CD4-positive, alpha-beta T cell treated with Interleukin-15 for 4 hours (primary cell): ENCODE results near the gene KCNMA1.

ENCODE experiments used
- DNase-seq: peaks from one replicate; pipeline ENCODE4 v3.0.0-alpha.2; 2020; ENCODE audit warnings: low spot score

KCNMA1 gene

DNA sequence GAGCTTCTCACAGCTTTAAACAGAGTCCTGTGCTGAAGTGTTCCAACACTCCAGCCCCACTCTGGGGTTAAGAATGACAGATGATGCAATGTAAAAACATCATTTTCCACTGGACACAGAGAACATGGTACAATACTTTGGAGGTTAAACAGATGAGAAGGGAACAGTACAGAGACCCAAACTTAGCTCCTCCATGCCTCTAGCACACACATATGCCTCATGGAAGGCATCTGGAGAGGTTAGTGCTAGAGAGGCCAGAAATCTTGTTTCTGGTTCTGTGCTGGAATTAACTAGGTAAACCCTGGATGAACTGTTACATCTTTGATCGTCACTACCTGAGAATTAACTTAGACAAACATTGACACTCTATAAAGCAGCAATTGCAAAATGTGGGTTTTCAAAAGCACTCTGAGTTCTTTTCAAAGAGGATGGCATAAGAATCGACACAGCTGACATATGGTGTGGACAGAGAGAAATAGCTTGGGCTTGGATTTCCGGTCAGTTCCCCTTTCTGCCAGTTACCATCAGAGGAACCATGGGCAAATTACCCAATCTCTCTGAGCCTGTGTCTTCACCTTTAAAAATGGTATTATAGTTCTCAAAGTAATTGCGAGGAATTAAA is 81.9 kb downstream of the KCNMA1 start:
- DNase-seq, result no peak

DNA sequence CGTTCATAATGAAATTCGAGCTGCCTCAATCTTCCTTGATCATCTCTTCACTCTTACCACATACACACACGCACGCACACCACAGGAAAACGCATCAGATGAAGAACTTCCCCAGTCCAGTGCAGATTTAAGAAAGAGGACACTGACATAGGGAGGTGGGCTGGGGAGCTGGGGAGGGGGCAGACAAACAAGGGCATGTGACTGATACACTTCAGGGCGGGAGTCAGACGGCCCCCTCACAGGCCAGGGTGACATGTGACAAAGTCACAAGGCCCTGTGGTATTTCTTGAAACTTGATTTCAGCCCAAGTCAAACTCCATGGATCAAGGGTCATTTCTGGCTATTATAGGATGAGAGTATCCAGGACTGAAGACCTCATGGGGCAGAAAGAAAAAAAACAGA is 82.6 kb downstream of the KCNMA1 start:
- DNase-seq, result no peak

DNA sequence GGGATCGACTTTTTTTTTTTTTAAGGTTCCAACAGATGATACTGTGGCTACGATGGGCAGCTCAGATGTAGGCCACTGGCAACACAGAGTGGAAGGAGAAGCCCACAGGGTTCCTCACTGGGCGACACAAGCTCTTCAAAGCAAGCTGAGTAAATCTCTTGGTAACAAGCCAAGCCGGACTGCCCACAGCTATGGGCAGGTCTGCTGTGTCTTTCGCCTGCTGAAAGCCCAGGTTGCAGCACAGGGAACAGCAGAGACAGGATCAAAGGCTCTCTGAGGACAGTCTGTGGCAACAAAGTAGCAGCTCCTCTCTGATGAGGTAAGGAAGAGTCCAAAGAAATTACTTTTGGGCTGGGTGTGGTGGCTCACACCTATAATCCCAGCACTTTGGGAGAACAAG is 83.6 kb downstream of the KCNMA1 start:
- DNase-seq, result no peak

DNA sequence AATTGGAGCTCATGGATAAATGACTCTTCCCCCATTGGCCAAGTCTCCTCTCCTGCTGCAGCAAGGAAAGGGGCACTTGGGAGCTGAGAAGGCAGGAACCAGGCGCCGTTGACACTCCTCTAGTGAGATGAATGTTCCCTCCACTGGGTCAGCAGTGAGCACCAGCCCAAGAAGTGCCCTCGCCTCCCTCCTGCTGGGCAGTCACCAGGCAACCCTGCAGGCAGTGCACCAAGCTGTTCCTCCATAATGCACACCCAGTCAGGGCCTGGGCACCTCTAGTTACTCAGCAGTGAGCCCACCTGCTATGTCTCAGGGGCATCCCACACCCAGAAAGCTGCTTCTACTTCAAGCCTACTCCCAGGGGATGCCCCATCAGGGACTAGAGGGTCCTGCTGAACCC is 84.3 kb downstream of the KCNMA1 start:
- no peak for DNase-seq

DNA sequence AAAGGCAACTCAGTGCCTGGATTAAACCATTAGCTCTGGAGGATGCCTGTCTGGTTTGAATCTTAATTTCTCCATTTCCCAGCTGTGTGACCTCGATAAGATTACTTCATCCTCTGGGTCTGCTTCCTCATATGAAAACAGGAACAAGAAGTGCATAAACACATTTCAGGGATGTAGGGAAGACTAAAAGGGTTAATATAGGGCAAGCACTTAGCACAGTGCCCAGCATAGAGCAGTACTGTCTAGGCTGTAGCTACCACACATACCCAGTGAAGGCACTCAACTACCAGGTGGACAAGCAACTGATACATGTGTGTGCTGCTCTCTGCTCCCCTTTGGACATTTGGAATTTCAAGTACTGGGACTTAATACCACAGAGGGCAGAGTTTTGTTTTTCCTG is 85.4 kb downstream of the KCNMA1 start:
- DNase-seq, result no peak

DNA sequence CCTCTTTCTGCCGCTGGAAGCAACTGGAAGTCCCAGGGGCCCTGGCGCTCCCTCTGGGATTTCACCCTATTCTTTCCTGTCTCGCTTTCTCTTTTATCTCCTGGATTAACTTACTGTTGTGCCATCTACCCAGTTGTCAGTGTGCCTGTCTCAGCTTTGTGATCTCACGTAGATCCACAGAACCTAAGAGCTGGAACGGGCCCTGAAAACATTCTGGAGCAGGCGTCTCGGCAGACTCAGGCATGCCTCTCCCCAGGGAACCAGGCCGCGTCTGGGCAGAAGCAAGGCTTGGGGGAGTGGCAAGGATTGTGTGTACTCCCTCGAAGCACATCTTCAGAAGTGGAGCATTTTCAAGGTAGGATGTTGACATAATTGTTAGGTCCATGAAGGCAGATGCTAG is 87.2 kb downstream of the KCNMA1 start:
- DNase-seq, result no peak

DNA sequence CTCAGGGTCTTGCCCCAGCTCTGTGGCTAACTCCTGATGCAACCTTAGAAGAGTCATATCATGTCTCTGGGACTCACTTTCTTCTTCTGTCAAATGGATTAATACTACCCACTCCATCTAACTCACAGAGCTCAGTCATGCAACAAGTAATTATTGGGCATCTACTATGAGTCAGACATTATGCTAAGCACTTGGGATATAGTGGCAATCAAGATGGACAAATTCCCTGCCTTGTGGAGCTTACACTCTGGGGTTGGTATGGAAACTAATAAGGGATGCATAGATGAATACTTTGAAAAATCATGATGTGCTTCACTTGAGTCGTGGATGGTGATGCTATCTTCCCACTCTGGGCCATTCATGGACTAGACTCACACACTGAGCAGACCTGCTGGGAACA is 88.9 kb downstream of the KCNMA1 start:
- DNase-seq, result no peak

DNA sequence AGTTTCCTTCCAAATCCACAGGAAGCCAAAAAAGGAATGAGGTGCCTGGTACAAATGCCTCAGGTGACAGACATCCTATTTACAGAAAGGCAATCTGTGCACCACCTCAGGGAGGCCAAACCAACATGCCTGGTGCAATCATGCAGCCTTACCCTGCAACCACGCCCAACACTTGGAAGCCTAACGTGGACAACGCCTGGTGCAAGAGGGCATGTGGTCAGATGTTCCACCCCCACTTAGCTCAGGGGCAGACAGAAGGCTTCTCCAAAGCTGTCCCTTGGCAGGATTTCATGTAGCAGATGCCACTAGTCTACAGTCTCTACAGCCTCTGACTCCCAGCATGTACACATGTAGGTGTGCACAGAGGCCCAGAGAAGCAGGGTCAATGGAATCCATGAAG is 89.5 kb downstream of the KCNMA1 start:
- DNase-seq, result no peak

DNA sequence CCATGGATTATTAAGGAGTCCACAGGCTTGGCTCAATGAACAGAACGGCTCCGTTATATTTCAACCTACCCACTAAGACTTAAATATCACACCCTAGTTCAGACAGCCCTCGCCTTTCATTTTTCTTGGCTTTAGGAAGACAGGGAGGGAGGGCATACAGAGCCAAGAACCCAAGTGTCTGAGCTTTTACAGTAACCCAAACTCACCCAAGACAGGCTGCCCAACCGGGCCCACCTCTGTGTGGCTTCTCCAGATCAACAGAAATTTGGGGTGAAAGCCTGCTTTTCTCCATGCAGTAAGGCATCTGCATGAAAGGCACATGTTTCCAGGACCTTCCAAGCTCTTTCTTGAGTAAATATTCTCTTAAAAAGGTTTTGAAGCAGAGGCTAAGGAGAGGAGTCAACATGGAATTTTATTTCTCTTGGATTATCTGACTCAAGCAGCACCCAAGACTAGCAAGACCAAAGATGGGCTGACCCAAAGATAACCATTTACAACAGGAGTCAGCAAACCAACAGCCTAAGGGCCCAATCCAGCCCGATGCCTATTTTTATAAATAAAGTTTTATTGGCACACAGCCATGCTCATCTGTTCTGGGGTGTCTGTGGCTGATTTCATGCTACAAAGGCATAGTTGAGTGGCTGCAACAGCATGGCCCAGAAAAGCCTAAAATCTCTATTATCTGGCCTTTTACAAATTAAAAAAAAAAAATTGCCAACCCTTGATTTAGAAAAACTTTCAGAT is 90.1 kb downstream of the KCNMA1 start:
- DNase-seq, result no peak

DNA sequence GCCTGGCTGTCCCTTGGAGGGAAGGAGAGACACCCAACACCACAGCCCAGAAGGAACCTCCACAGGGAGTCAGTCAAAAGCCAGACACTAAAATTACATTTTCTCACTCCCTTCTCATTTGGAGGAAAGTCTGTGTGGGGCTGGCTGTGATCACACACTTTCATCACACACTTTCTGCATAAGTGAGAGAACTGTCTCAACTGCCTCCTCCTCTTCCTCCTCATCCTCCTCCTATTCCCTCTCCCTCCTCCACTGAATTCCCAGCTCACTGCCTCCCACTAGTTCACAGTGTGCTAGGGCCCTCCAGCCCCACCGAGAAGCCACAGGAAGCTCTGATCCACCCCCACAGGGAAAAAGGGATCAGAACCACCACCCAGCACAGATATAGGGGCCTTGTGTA is 91.6 kb downstream of the KCNMA1 start:
- DNase-seq, result no peak

DNA sequence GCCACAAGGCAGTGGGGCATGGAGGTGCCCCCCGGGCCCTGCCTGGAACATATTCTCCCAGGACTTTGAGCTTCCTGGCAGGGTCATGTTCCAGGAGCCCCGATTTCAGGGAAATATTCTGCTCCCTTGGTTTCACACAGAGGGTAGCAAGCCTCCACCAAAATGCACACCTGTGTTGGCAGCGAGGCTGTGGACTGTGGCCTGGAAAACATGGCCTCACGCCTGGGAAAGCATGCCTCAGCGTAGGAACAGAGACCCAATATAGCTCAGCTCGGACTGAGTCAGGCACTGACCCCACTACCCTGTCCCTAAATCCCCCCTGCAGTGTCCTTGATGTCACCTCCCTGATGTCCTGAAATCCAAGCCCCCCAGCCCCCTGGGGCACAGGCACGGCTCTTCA is 92.0 kb downstream of the KCNMA1 start:
- no peak for DNase-seq

DNA sequence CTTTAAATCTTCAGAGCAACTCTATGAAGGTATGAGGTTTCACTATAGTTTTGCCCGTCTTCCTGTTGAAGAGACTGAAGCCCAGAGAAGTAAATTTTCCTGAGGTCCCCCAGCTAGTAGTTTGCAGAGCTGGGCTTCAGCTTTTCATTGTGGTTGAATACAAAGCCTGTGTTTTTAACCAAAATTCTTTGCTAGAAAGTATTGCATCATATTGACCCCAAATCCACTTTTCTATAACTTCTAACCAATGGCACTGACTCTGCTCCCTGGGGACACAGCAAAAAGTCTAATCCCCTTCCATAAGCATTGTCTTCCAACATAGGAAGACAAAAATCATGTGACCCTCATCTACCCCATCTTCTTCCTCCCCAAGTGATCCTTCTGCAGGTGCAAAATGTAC is 93.0 kb downstream of the KCNMA1 start:
- DNase-seq, result no peak

DNA sequence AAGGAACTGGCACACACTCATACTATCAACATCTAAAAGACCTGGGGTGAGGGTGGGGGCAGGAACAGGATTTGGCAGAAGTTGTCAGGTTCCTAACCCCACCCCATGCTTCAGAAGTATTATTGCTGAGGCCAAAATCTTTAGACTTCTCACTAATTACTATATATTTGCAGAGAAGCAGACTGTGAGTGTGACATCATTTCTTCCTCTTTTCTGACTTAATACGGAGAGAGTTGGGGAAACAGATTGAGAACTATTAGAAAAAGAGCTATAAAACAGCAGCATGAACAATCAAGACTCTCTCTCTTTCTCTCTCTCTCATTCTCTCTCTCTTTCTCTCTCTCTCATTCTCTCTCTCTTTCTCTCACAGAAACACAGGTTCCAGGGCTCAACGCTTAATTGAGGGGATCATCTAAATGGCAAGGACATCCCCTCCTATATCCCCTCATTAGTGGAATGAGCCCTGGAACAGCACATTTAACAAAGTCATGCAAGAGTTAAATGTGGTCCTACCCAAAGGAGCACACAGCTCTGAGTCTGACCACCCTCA is 94.8 kb downstream of the KCNMA1 start:
- no peak for DNase-seq

DNA sequence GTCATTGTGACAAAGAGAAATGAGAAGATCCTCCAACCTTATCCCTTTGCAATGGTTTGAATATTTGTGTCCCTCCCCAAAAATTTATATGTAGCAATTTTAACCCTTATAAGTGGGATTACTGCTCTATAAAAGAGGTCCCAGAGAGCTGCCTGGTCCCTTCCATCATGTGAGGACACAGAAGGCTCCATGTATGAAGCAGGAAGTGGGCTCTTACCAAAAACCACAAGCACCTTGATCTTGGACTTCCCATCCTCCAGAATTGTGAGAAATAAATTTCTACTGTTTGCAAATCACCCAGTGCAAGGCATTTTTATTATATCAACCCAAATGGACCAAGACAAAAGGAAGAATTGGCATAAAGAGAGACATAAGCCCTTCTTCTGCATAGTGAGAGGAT is 95.7 kb downstream of the KCNMA1 start:
- DNase-seq, result no peak

DNA sequence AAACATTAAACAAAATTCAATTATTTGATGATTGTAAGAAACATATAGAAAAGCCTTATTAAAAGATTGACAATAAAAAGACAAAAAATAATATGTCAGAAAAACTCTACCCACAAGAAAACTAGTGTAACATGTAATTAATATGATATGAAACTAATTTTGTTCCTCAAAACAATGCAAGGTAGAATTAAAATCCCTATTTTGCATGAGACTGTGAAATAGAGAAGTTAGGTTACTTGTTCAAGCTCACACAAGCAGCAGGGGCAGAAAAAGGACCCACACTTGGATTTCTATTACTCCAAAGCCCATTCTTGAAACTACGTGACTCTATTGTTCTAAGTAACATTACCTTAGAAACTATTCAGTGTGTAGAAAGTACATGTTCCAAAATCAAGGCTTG is 96.4 kb downstream of the KCNMA1 start:
- no peak for DNase-seq

DNA sequence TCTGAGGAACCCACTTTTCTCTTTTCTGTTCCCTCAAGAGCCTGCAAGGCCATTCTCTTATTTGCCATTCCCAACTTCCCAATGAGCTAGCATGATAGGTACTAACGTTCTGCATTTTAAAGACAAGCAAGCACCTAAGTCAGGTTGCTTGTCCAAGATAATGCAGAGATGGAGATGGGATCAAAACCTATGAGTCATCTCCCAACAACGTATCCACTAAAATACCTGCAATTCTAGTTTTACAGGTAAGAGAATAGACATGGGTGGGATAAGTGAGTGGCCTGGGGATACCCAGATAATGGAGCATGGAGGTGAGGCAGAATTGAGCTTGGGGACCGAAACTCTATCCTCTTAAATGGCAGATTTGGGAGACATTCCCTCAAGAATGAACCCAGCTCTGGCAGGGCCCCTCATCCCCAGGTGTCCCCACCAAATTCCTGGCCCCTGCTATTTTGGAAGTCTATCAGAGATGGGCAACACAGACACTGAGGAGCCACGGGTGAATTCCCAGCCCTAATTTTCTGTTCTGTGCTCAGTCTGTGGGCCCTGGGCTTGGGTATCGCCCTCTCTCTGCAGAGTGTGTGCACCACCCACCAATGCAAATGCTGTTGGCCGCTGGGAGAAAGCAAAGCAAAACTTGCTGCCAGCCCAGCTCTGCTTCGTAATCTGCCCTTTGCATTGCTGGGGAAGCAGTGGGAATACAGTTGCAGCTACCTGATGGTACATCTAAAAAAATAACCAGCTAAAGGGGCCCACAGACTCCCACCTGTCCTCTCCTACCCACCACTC is 98.3 kb downstream of the KCNMA1 start:
- no peak for DNase-seq

DNA sequence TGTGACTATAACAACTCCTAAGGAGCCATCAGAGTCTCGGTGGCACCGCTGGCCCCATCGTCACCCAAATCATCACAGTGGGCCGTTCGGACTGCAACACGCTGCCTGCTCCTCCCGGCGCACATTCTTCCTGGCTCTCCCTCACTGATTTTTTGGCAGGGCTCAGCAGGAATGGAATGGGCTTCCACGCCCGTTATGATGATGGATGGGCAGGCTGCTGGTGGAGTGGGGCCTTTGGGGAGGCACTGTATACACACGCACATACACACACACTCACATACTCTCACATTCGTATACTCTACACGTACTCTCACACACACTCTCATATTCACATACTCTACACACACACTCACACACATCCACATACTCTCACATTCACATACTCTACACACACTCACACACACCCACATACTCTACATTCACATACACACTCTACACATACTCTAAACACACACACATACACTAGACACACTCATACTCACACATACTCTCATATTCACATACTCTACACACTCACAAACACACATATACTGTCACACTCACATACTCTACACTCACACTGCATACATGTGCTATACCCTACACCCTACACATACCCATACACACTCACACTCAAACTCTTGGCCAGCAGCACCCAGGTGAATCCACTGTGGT is 99.8 kb downstream of the KCNMA1 start:
- no peak for DNase-seq

DNA sequence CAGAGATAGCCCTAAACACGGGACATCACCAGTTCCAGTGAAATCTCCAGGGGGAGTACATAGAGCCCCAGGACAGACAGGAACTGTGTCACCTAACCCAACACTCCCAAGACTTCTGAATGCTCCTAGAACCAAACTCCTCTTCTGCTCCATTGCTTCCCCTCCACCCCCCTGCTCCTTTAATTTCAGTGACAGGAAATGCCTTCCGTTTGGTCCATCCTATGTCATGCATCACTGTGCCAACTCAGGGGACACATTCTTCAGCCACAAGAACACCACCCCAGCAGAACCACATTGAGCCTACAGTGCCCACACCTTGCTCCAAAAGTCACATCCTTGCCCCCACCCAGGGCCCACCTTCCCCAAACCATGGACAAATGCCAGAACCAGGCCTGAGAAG is 100.5 kb downstream of the KCNMA1 start:
- no peak for DNase-seq

DNA sequence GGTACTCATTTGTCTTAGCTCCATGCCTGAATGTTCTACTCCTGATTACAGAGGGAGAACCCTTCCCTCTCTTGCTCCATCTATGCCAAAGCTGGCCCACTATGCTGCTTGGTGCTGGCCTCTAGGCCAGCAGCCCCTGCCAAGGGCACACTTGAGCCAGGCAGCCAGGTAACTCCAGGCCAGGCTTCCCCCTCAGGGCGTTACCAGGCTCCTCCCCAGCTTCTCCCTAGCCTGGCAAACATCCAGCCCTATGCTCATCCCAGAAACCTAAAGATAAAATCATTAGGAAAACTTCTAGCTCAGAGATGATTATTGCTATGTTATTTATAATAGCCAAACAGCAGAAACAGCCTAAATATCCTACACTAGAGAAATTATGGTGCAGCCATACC is 103.7 kb downstream of the KCNMA1 start:
- DNase-seq, result no peak

DNA sequence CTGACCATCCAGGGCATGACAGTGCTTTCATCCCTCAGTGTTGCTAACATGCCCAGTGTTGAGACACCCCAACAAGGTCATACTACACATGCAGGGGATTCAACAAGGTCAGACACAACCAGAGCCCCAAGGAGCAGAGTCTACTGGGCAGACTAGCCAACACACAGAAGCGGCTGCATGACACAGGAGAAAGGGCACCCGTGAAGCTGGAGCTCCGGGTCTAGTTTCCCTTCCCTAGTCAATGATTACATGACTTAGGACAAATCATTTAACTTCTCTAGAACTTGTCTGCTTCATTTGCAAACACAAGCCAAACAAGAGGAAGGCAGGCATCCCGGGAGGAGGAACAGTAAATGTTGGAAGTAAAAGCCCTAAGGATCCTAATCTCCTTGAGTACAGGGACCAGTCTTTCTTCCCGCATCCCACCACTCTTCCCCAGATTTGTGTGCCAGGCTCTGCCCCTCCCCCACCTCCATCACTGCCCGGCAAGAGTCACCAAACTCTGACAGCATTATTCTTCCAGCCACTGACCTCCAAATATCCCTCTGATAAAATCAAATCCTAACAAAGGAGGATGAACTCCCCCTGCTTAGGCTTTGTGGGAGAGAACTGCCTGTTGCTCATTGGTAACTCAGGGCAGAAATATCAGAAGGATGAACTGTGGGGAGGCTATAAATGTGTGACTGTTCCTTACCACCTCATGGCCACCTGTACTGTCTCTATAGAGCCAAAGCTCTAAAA is 104.3 kb downstream of the KCNMA1 start:
- no peak for DNase-seq

DNA sequence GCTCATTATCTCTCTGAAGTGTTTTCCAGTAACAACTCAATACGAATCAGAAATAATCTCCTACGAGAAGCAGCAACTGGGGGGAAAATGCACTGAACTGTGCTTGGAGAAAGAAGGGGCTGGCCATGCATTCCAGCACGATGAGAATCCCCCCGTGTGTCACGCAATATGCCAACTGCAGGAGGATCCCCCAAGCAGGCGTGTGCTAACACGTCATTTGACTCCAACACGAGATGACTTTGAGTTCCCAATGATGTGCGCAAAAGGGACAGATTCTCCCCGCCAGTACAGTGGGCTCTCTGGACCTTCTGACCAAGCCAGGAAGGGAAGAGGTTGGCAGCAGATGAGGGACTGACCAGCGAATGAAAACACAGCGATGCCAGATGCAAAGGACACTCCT is 105.5 kb downstream of the KCNMA1 start:
- no peak for DNase-seq
